ENCODE results near the gene SPAG8.

SPAG8 gene

DNA sequence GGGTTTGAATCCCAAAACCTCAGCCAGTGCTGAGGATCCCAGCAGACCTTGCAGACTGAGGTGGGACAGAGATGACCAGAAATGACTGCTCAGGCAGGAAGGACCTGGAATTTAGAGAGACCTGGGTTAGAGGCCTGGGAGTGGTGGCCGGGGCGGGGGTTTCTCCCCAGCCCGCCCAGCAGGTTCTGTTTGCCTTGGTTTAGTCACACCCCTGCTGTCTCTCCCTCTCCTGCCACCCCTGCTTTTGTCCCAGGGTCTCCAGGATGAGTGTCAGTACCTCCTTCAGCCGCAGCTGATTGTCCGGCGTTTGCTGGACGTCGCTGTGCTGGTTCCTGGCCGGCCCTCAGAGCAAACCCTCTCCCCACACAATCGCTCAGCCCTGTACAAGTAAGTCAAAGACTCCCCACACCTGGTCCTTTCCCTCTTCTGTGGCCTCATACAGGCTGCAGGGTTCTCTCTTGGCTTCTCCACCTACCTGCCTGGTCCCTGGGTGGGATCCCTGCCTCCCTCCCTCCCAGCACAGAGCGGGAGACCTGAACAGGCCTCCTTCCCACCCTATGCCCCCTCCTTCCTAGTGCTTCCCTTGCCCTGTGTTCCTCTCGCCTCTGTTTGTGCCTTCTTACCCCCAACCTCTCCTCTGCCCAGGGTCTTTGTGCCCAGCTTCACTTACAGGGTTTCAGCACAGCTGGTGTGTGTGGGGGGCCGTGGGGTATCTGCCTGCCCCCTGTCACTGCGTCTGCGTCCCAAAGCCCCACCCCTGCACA is 29.0 kb upstream of the SPAG8 start:
- no peak overlapping the region for H3K27ac ChIP-seq
- DNase-seq (ENCODE audit: low read depth, low spot score) = no peak

- H3K27ac ChIP-seq = no peak overlapping the region
- DNase-seq (ENCODE audit: low read depth, low spot score) = no peak
These were observed 27.9 kb upstream of the SPAG8 start for GRCh38 chr9:35839926-35840325.

DNA sequence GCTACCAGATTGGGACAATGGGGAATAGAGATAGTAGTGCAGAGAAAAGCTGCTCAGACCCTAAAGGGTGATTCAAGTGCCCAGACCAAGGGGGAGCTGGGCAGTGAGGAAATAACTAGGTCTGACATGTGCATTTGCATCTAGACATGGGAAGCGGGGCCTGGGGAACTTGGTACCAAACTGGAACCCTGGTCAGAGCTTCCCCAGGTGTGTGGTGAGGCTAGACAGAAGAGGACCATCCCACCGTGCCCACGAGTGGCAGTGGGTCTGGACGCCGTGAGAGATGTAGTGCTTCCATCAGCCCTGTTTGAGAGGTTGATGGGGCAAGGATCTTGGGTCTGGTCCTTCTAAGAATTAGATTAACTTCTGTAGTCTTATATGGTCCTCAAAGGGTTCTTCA is 24.5 kb upstream of the SPAG8 start:
- H3K27ac ChIP-seq = no peak overlapping the region
- DNase-seq (ENCODE audit: low read depth, low spot score) = no peak

GRCh38 chr9:35835766-35836165 is 23.7 kb upstream of the SPAG8 start:
- no peak for DNase-seq (ENCODE audit: low read depth, low spot score)
- H3K27ac ChIP-seq = no peak overlapping the region

DNA sequence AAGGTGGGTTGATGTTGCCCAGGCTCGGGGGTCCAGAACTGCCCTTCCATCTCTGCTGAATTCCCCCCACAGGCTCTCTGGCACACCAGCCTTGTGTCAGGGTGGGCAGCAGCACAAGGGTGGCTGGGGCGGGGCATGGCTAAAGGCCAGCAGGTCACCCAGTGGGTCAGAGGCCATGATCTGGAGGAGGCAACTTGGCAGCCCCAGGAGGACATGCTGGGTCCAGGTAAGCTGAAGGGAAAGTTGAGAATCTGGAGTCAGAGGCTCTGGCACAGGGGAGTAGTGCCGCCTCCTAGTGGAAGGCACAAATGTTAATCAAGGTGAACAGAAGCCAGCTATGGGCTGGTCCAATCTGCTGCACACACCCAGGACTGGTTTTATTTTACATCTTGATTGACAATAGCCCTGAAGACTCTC is 23.2 kb upstream of the SPAG8 start:
- no peak for DNase-seq (ENCODE audit: low read depth, low spot score)

DNA sequence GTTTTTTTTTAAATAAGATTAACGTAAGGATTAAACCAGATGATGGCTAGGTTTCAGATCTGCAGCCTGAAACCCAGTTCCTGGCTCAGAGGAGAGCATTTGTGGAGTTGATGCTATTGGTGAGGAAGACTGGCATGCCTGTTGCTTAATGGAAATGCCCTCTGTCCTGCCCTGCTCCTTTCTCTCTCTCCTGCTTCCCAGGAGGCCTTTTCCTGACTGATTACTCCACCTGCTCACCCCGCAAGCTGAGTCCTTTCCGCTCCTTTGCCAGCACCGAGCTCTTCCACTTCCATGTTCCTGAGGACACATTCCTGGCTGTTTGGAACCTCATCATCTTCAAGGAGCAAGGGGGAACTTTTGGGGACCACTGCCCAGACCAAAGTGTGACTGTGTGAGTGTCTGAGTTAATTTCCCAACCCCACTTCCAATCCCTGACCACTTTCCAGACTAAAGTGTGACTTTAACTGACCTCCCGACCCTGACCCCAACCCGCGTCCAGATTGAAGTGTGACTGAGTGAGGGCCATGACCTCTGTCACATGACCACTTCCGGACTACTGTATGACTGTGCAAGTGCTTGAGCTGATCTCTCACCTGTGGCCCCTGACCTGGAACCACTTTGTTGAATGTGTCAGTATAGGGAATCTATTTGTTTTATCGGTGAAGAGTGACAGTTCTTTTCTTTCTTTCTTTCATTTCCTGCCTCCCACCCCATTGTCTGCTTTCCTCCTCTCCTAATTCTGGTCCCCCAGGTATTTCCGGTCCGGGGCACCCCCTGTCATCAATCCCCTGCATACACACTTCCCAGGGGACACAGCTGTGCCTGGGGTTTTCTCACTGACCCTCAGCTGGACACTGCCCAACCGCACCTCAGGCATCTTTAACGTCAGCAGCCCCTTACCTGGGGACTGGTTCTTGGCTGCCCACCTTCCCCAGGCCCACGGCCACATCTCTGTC is 22.5 kb upstream of the SPAG8 start:
- peak overlapping the region; percentile 68 for H3K27ac ChIP-seq
- DNase-seq (ENCODE audit: low read depth, low spot score) = no peak

More for the DNA sequence above, 23.2 kb upstream of the SPAG8 start:
- no peak overlapping the region for H3K27ac ChIP-seq

GRCh38 chr9:35832814-35833213 is 20.8 kb upstream of the SPAG8 start:
- no peak for DNase-seq (ENCODE audit: low read depth, low spot score)
- H3K27ac ChIP-seq = peak overlapping the region; percentile 68

GRCh38 chr9:35831040-35831439 is 19.0 kb upstream of the SPAG8 start:
- no peak for DNase-seq (ENCODE audit: low read depth, low spot score)
- no peak overlapping the region for H3K27ac ChIP-seq

GRCh38 chr9:35829764-35830096 is 17.7 kb upstream of the SPAG8 start:
- H3K27ac ChIP-seq = no peak overlapping the region
- DNase-seq (ENCODE audit: low read depth, low spot score) = no peak

DNA sequence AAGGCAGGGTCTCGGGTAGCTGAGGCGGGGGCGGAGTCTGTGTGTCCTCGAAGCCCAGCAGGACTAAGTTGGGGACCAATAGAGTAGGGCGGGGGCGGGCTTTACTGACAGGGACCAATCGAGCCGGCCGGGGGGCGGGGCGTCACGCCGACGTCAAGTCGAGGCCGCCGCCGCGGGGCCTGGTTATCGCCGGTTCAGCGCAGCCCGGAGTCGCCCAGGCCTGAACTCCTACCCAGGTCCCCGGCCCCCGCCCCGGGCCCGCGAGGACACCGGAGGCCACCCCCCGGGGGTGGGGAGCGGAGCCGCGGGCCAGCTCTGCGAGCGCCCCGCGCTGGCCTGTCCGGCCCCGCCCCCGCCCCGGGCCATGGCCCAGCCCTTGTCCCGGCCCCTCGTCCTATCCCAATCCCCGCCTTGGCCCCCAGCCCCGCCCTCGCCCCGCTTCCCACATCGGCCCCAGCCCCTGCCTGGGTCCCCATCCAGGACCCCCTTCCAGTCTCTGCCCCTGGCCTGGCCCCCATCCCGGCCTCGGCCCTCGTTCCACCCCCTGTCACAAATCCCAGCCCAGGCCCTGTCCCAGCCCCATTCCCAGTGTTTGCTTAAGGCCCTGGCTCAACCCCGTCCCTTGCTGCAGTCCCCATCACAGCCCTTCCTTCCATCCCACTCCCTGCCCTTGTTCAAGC is 17.2 kb upstream of the SPAG8 start, which contains the start of gene TMEM8B:
TMEM8B (plus strand) TSS at position 145 of the 680 bp plus-strand sequence; CDS start at position 365, 220 bp downstream.
- no peak for DNase-seq (ENCODE audit: low read depth, low spot score)
- no peak within 1 kb of the TSS for H3K27ac ChIP-seq

- no peak within 1 kb of the TSS for H3K27ac ChIP-seq
- no peak for DNase-seq (ENCODE audit: low read depth, low spot score)
These were observed 16.6 kb upstream of the SPAG8 start, which contains the start of gene FAM221B for GRCh38 chr9:35828716-35829083. TSS of gene FAM221B (minus strand) at chr9:35828732. CDS start at chr9:35826161, 2,571 bp downstream.

- DNase-seq (ENCODE audit: low read depth, low spot score) = no peak
- no peak overlapping the region for H3K27ac ChIP-seq
These were observed 15.4 kb upstream of the SPAG8 start for GRCh38 chr9:35827486-35827885.

DNA sequence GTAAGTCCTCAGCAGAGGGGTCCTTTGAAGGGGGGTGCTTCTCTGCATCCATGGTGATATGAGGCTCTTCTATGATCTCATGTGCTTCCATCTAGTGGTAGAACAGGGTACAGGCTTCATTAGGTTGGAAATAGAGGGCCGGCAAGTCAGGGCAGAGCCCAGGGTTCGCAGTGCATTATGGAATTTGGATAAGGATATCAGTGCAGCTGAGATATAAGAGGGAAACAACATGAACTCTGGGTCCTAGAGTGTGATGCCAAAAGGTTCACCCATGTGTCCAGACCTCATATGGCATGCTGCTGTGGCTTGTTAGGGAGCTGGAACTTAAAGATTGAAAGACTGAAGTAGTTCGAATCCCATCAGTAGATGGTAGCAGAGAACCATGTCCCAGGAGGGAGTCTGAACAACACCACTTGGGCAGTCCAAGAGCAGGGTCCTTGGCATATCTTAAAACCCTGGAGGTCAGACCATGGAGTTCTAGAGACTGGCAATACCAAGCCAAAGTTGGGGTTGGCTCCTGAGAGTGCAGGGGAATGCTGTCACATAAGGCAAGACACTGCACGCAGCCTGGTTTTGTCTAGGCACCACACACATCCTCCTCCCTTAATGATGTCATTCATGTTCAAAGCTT is 14.1 kb upstream of the SPAG8 start:
- peak overlapping the region; percentile 49 for H3K27ac ChIP-seq
- DNase-seq (ENCODE audit: low read depth, low spot score) = no peak

GRCh38 chr9:35822926-35823325 is 10.9 kb upstream of the SPAG8 start:
- no peak for DNase-seq (ENCODE audit: low read depth, low spot score)

GRCh38 chr9:35820076-35820475 is 8.0 kb upstream of the SPAG8 start:
- no peak overlapping the region for H3K27ac ChIP-seq
- DNase-seq (ENCODE audit: low read depth, low spot score) = no peak

More at GRCh38 chr9:35822926-35823325, 10.9 kb upstream of the SPAG8 start:
- H3K27ac ChIP-seq = no peak overlapping the region

GRCh38 chr9:35818341-35818740 is 6.3 kb upstream of the SPAG8 start:
- DNase-seq (ENCODE audit: low read depth, low spot score) = no peak
- H3K27ac ChIP-seq = no peak overlapping the region

- DNase-seq (ENCODE audit: low read depth, low spot score) = no peak
- no peak overlapping the region for H3K27ac ChIP-seq
These were observed 4.6 kb upstream of the SPAG8 start for GRCh38 chr9:35816708-35817107.

GRCh38 chr9:35814841-35815543 is 2.9 kb upstream of the SPAG8 start, which contains the start of gene HINT2:
TSS of gene HINT2 (minus strand) at chr9:35815042. CDS start at chr9:35814979, 63 bp downstream.
- peak within 1 kb of the TSS; percentile 82 for H3K27ac ChIP-seq
- DNase-seq (ENCODE audit: low read depth, low spot score) = peak; percentile 92

DNA sequence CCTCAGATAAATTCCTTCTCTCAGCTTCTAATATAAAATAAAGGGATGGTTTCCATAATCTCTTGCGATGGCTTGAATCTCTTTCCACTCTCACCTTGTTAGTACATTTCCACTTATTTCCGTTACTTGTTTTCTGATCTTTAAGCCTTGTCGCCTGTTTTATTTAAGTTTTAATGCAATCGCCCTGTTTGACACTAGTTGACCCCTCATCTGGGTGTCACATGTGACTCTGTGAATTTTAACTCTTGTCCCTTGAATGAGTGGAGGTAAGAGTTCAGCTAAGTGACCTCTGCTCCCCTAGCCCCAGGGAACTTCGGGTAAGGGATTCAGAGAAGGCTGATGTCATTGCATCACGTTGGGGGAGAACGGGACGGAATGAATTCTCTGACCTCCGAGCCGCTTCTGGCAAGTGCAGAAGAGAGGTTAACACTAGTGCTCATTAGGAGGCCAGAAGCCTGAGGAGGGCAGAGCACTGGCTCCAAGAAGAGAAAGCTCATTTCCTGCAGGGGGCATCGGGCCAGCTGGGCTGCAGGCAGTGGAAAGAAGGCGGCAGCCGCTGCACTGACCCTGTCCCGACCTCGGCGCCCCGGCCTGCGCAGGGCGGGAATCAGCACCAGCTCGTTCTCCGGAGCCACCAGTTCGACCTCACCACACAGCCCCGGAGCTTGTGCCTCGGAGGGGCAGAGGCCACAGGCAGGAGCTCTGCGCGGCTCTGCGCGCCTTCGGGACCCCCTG is 2.2 kb upstream of the SPAG8 start:
- H3K27ac ChIP-seq = peak overlapping the region; percentile 82
- DNase-seq (ENCODE audit: low read depth, low spot score) = no peak

All from epithelial cell of prostate (primary cell).